B cell (primary cell): ENCODE results near the gene CACNA2D1. TPM values are rescaled to one million over a fixed set of nuclear protein-coding genes. Genes with fewer than 3 reads are reported as not detected.

ENCODE experiments used
- ATAC-seq: fragments of 200-7000 bp; cut with Tn5 transposase; one replicate; pipeline ENCODE4 v1.10.0; 2021; ENCODE audit warnings: low read depth, mild to moderate bottlenecking, moderate number of reproducible peaks, moderate library complexity
- CTCF ChIA-PET: fragments of 350-600 bp; sonication (Branson Sonifier 250); formaldehyde crosslinking; loops from one replicate; lab custom pipeline; 2021; ENCODE audit warnings: antibody characterized with exemption, inconsistent platforms; lab: Charles Lee
- POLR2A ChIA-PET: fragments of 350-600 bp; sonication (Branson Sonifier 250); formaldehyde crosslinking; loops from one replicate; lab custom pipeline; 2021; ENCODE audit warnings: antibody characterized with exemption; lab: Charles Lee
- DNase-seq: peaks from one replicate; pipeline ENCODE4 v3.0.0; 2013
- H2AFZ ChIP-seq: 2 replicates; pipeline ENCODE4 v1.6.1; 2012; ENCODE audit warnings: mild to moderate bottlenecking, low read depth, low read length; ENCODE audit not compliant: insufficient read depth, poor library complexity, severe bottlenecking
- H3K27ac ChIP-seq, 2 donors: 1 replicate in 1 of 2; 2 replicates in 1 of 2; pipeline ENCODE4 v1.5.1; 2012 to 2013; ENCODE audit warnings: low read length in 2 of 2, mild to moderate bottlenecking in 2 of 2, moderate library complexity in 1 of 2
- H3K27me3 ChIP-seq, 4 experiments: fragments of 200-600 bp in 1 of 4; sonication (generic) in 1 of 4; replicated peaks in 1 of 4; 1 replicate in 2 of 4; 2 replicates in 2 of 4; pipeline versions ENCODE4 v1.6.1 to v1.7.0; 2013 to 2016; ENCODE audit warnings: low read length in 3 of 4, mild to moderate bottlenecking in 2 of 4, mixed read lengths in 1 of 4, moderate library complexity in 1 of 4; ENCODE audit not compliant: insufficient read depth in 4 of 4, control insufficient read depth in 3 of 4; ENCODE audit errors: control extremely low read depth in 1 of 4
- H3K36me3 ChIP-seq, 2 experiments: replicated peaks in 1 of 2; 1 replicate in 1 of 2; 2 replicates in 1 of 2; pipeline versions ENCODE4 v1.6.1 to v1.7.1; 2013; ENCODE audit warnings: low read length in 1 of 2; ENCODE audit not compliant: insufficient read depth in 2 of 2, control insufficient read depth in 1 of 2; ENCODE audit errors: control extremely low read depth in 1 of 2, extremely low read depth in 1 of 2
- H3K4me1 ChIP-seq, 2 donors: fragments of 200-600 bp in 1 of 2; sonication (generic) in 1 of 2; 1 replicate in 1 of 2; 2 replicates in 1 of 2; pipeline versions ENCODE4 v1.5.1 to v1.6.1; 2013 to 2017; ENCODE audit warnings: low read length in 2 of 2; ENCODE audit not compliant: control insufficient read depth in 2 of 2, insufficient read depth in 2 of 2
- H3K4me2 ChIP-seq: replicated peaks from 2 replicates; pipeline ENCODE3; 2012; ENCODE audit warnings: mild to moderate bottlenecking, low read depth, low read length; ENCODE audit not compliant: poor library complexity, severe bottlenecking
- H3K4me3 ChIP-seq, 5 experiments: fragments of 200-600 bp in 1 of 5; sonication (generic) in 1 of 5; 1 replicate in 3 of 5; 2 replicates in 2 of 5; pipeline versions ENCODE4 v1.5.1 to v1.7.0; 2011 to 2016; ENCODE audit warnings: low read length in 4 of 5, mild to moderate bottlenecking in 4 of 5, low read depth in 2 of 5, control low read depth in 1 of 5, moderate library complexity in 1 of 5; ENCODE audit not compliant: insufficient read depth in 1 of 5; ENCODE audit errors: control extremely low read depth in 1 of 5, extremely low read depth in 1 of 5
- H3K79me2 ChIP-seq: fragments of 200-600 bp; sonication (generic); one replicate; pipeline ENCODE4 v1.6.0; 2016; ENCODE audit warnings: low read length; ENCODE audit not compliant: control insufficient read depth, insufficient read depth
- H3K9ac ChIP-seq: fragments of 200-600 bp; sonication (generic); 2 replicates; pipeline ENCODE4 v1.6.1; 2017; ENCODE audit warnings: mild to moderate bottlenecking, low read length, moderate library complexity
- H3K9me3 ChIP-seq, 3 donors: one replicate each; pipeline versions ENCODE4 v1.6.1 to v1.7.1; 2013; ENCODE audit warnings: low read length in 2 of 3; ENCODE audit not compliant: control insufficient read depth in 2 of 3, insufficient read depth in 1 of 3; ENCODE audit errors: control extremely low read depth in 1 of 3
- H4K20me1 ChIP-seq: 2 replicates; pipeline ENCODE4 v1.6.0; 2012; ENCODE audit warnings: mild to moderate bottlenecking, low read length; ENCODE audit not compliant: insufficient read depth, control insufficient read depth, poor library complexity, severe bottlenecking
- H3K27ac Mint-ChIP-seq: one replicate; pipeline ENCODE4 v1.8.0; 2021; ENCODE audit warnings: mixed read lengths
- H3K27me3 Mint-ChIP-seq: one replicate; pipeline ENCODE4 v1.8.0; 2021; ENCODE audit warnings: mixed read lengths
- H3K4me1 Mint-ChIP-seq: one replicate; pipeline ENCODE4 v1.8.0; 2021; ENCODE audit warnings: mixed read lengths
- H3K4me3 Mint-ChIP-seq: one replicate; pipeline ENCODE4 v1.8.0; 2021; ENCODE audit warnings: mixed read lengths
- H3K9me3 Mint-ChIP-seq: one replicate; pipeline ENCODE4 v1.8.0; 2022; ENCODE audit warnings: mixed read lengths; ENCODE audit not compliant: insufficient read depth
- EZH2 ChIP-seq: IDR thresholded peaks from 2 replicates; pipeline ENCODE4 v1.6.1; 2012; ENCODE audit warnings: borderline replicate concordance, low read depth, mild to moderate bottlenecking, moderate library complexity, low read length; ENCODE audit not compliant: insufficient read depth, poor library complexity, severe bottlenecking
- WGBS: methylation state at CpG from one replicate; pipeline ENCODE4 v1.1.5; 2013; ENCODE audit warnings: missing lambda C conversion rate; ENCODE audit not compliant: insufficient coverage; 5-methylcytosine and 5-hydroxymethylcytosine counted together
- intact Hi-C: fragments of 100-400 bp; cut with micrococcal nuclease; formaldehyde crosslinking; loops from one replicate; pipeline ENCODE4 v1.10.0; 2022
- polyA plus RNA-seq: library from polyadenylated mRNA; depleted of rRNA; stranded (reverse); fragments of >200 nt; gene quantifications from 2 replicates; pipeline ENCODE4 v1.2.3, GENCODE V29; 2012
- total RNA-seq, 2 donors: library from RNA; stranded (reverse); fragments of 120-200 nt in 1 of 2; gene quantifications; 1 replicate in 1 of 2; 2 replicates in 1 of 2; pipeline versions ENCODE4 v1.2.3 to v1.2.4, GENCODE V29; 2013 to 2022
- TF ChIP-seq, protein P1 (sequence below): fragments of 200-600 bp; IDR thresholded peaks from one replicate; pipeline ENCODE4 v1.8.0; 2022; ENCODE audit warnings: antibody characterized with exemption, mild to moderate bottlenecking

The CACNA2D1 gene
- total and polyA plus RNA-seq, 2 donors (not counting 1 experiment from before 2014, with no cell fraction given): not detected

DNA sequence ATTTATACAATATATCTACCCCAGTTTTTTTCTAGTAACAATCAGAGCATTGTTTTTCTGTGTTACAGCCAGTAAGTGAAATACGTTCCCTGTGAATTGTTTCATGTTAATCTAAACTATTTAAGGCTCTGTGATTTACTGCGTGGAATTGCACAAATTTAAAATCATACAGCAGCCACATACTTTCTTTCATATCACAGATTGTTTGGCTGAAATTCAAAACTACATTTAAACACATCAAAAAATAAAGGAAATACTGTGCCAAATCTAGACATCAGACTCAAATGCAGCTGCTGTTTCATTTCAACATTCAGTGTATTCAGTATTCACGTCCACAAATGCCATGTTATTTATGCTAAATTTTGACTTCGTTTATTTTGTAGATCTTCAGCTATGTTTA lies 431.1 kb downstream of the CACNA2D1 start:
- H3K27me3 ChIP-seq: no peaks in the 10 kb centered on the region
- intact Hi-C loops: no loop called here
- Mint-ChIP-seq H3K4me1 (no peaks in the 10 kb centered on the region), H3K4me3 (no peak overlapping the region), H3K27ac (no peak overlapping the region), H3K27me3 (no peaks in the 10 kb centered on the region), H3K9me3 (no peaks in the 10 kb centered on the region)
- DNase-seq (no peak), ATAC-seq (no peak)
- H3K4me2 ChIP-seq: no peak overlapping the region
- TF ChIP-seq EZH2: no peak
- TF ChIP-seq, protein P1, sequence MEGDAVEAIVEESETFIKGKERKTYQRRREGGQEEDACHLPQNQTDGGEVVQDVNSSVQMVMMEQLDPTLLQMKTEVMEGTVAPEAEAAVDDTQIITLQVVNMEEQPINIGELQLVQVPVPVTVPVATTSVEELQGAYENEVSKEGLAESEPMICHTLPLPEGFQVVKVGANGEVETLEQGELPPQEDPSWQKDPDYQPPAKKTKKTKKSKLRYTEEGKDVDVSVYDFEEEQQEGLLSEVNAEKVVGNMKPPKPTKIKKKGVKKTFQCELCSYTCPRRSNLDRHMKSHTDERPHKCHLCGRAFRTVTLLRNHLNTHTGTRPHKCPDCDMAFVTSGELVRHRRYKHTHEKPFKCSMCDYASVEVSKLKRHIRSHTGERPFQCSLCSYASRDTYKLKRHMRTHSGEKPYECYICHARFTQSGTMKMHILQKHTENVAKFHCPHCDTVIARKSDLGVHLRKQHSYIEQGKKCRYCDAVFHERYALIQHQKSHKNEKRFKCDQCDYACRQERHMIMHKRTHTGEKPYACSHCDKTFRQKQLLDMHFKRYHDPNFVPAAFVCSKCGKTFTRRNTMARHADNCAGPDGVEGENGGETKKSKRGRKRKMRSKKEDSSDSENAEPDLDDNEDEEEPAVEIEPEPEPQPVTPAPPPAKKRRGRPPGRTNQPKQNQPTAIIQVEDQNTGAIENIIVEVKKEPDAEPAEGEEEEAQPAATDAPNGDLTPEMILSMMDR: no peak
- H2AFZ ChIP-seq: no peak overlapping the region
- ChIA-PET CTCF (no interaction called here), POLR2A (no interaction called here)
- no peak overlapping the region for H3K9ac ChIP-seq
- no peaks in the 10 kb centered on the region for H3K36me3 ChIP-seq
- WGBS: no CpG with 5 or more reads among the region's 4 CpGs
- no peaks in the 10 kb centered on the region for H3K79me2 ChIP-seq
- no peak overlapping the region for H3K27ac ChIP-seq
- H3K4me3 ChIP-seq: no peak overlapping the region
- no peaks in the 10 kb centered on the region for H3K4me1 ChIP-seq
- no peaks in the 10 kb centered on the region for H4K20me1 ChIP-seq
- H3K9me3 ChIP-seq: no peaks in the 10 kb centered on the region

DNA sequence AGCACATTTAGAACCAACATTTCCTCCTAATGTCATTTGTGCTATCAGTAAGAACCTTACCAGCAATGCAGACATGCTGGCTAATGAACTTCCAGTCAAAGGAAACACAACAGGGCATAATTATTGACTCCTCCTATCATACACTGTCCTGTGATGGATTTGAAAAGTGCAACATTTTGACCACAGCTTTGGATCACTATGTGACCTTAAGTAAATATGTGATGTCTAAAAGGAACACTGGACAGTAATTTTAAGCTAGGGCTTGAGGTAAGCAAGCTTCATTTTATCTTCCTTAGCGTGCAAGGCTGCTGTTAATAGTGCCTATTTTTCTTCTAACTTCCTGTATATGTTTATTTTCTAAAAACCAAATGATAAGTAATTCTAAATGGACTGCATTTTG lies 433.2 kb downstream of the CACNA2D1 start:
- H3K9ac ChIP-seq: no peak overlapping the region
- Mint-ChIP-seq H3K4me1 (no peaks in the 10 kb centered on the region), H3K27me3 (no peaks in the 10 kb centered on the region), H3K9me3 (no peaks in the 10 kb centered on the region), H3K27ac (no peak overlapping the region), H3K4me3 (no peak overlapping the region)
- POLR2A ChIA-PET: no interaction called here
- no peak for DNase-seq
- CTCF ChIA-PET: no interaction called here
- TF ChIP-seq EZH2: no peak
- TF ChIP-seq, protein P1: no peak
- H3K36me3 ChIP-seq: no peaks in the 10 kb centered on the region
- WGBS: no CpG with 5 or more reads among the region's 1 CpG
- no peaks in the 10 kb centered on the region for H3K79me2 ChIP-seq
- H2AFZ ChIP-seq: no peak overlapping the region
- no peak for ATAC-seq
- intact Hi-C loops: no loop called here
- no peaks in the 10 kb centered on the region for H3K27me3 ChIP-seq
- H4K20me1 ChIP-seq: no peaks in the 10 kb centered on the region
- H3K4me3 ChIP-seq: no peak overlapping the region
- no peak overlapping the region for H3K27ac ChIP-seq
- H3K4me1 ChIP-seq: no peaks in the 10 kb centered on the region
- no peak overlapping the region for H3K4me2 ChIP-seq
- no peaks in the 10 kb centered on the region for H3K9me3 ChIP-seq
